ENCODE measurements around the gene AKR1B1.

- no peak for TF ChIP-seq CTCF (conservative IDR thresholded peaks at IDR 0.05; ENCODE audit: low read depth, low read length)
- no peak for TF ChIP-seq POLR2A (IDR thresholded peaks at IDR 0.05; ENCODE audit: low read depth, low read length)
- no peak for TF ChIP-seq MAFK (IDR thresholded peaks at IDR 0.05; ENCODE audit: low read depth, low read length)
- TF ChIP-seq RAD21 (IDR thresholded peaks at IDR 0.05; ENCODE audit: low read length) = no peak
- no peak for TF ChIP-seq USF2 (IDR thresholded peaks at IDR 0.05; ENCODE audit: low read depth, low read length)
- no peak for TF ChIP-seq NFE2L2 (IDR thresholded peaks at IDR 0.05; ENCODE audit: low read depth, low read length)
- TF ChIP-seq BHLHE40 (IDR thresholded peaks at IDR 0.05; ENCODE audit: low read depth, low read length) = no peak
- no peak for TF ChIP-seq RFX5 (IDR thresholded peaks at IDR 0.05; ENCODE audit: low read depth, low read length)
- no peak for TF ChIP-seq FOS (IDR thresholded peaks at IDR 0.05; ENCODE audit: low read depth, low read length)
- no peak for TF ChIP-seq CHD1 (IDR thresholded peaks at IDR 0.05; ENCODE audit: low read depth, low read length)
- no peak for TF ChIP-seq MXI1 (IDR thresholded peaks at IDR 0.05; ENCODE audit: borderline replicate concordance, low read depth, low read length)
Measured at GRCh38 chr7:134419085-134419484, 39.8 kb downstream of the AKR1B1 start.

Data from IMR-90 (cell line).